CD4-positive, alpha-beta T cell treated with Interleukin-4 for 4 hours (primary cell): Measurements from ENCODE around the gene KIF3C.
"Not testable (repeated sequence)": the region's sequence is repeated elsewhere in the genome, so short reads cannot be mapped to it uniquely, and the experiment has no call there.

Source experiments
- DNase-seq: peaks from one replicate; pipeline ENCODE4 v3.0.0-alpha.2; 2020

Gene KIF3C

GRCh38 chr2:25998816-25999383 lies 16.6 kb upstream of the KIF3C start:
- DNase-seq = not testable (repeated sequence)

GRCh38 chr2:25996844-25997243 lies 14.5 kb upstream of the KIF3C start:
- no peak for DNase-seq

GRCh38 chr2:25994509-25994908 lies 12.2 kb upstream of the KIF3C start:
- no peak for DNase-seq

GRCh38 chr2:25993049-25993448 lies 10.8 kb upstream of the KIF3C start:
- no peak for DNase-seq

GRCh38 chr2:25992556-25992955 lies 10.3 kb upstream of the KIF3C start:
- no peak for DNase-seq

GRCh38 chr2:25991965-25992364 lies 9.7 kb upstream of the KIF3C start:
- DNase-seq = no peak

- no peak for DNase-seq
Measured at GRCh38 chr2:25989154-25989553, 6.9 kb upstream of the KIF3C start.

GRCh38 chr2:25988134-25988533 lies 5.8 kb upstream of the KIF3C start:
- no peak for DNase-seq

- DNase-seq = no peak
Measured at GRCh38 chr2:25983735-25984134, 1.4 kb upstream of the KIF3C start.

- DNase-seq = no peak
Measured at GRCh38 chr2:25982968-25983280, 627 bp upstream of the KIF3C start.

GRCh38 chr2:25981596-25982272 lies 563 bp downstream of the KIF3C start:
- DNase-seq = no peak

GRCh38 chr2:25980951-25981350 lies 1.3 kb downstream of the KIF3C start:
- no peak for DNase-seq

- DNase-seq = no peak
Measured at GRCh38 chr2:25980076-25980887, 2.0 kb downstream of the KIF3C start.

GRCh38 chr2:25979001-25979400 lies 3.3 kb downstream of the KIF3C start:
- no peak for DNase-seq

GRCh38 chr2:25977768-25978167 lies 4.5 kb downstream of the KIF3C start:
- no peak for DNase-seq

GRCh38 chr2:25976983-25977741 lies 5.1 kb downstream of the KIF3C start:
- no peak for DNase-seq

- no peak for DNase-seq
Measured at GRCh38 chr2:25972049-25972823, 10.1 kb downstream of the KIF3C start.

- DNase-seq = no peak
Measured at GRCh38 chr2:25971596-25971995, 10.7 kb downstream of the KIF3C start.

- DNase-seq = no peak
Measured at GRCh38 chr2:25966531-25967270, 15.6 kb downstream of the KIF3C start.

- DNase-seq = no peak
Measured at GRCh38 chr2:25964891-25965290, 17.4 kb downstream of the KIF3C start.

- DNase-seq = peak; percentile 11
Measured at GRCh38 chr2:25960920-25961319, 21.4 kb downstream of the KIF3C start.

- DNase-seq = no peak
Measured at GRCh38 chr2:25960396-25960795, 21.9 kb downstream of the KIF3C start.
